Esophagus squamous epithelium (tissue), 4 donors: ENCODE data around the gene BEND7.

Experiments used
- CTCF ChIP-seq, 6 experiments: fragments of 450-650 bp in 4 of 6; fragments of 200-600 bp in 2 of 6; sonication (generic) in 2 of 6; IDR thresholded peaks; one replicate each; pipeline ENCODE4 v1.5.1; 2016 to 2019; ENCODE audit warnings: antibody characterized with exemption in 6 of 6, mild to moderate bottlenecking in 4 of 6, moderate library complexity in 4 of 6
- POLR2A ChIP-seq, 4 donors: fragments of 450-650 bp; IDR thresholded peaks; one replicate each; pipeline ENCODE4 v1.6.1; 2017; ENCODE audit warnings: antibody characterized with exemption in 4 of 4, mild to moderate bottlenecking in 4 of 4, moderate library complexity in 3 of 4

GRCh38 chr10:13414137-13414536 is 114.7 kb downstream of the BEND7 start:
- TF ChIP-seq CTCF (IDR thresholded peaks at IDR 0.05), result no peak
- TF ChIP-seq POLR2A (IDR thresholded peaks at IDR 0.05), result no peak
